GM23338 (cell line): ENCODE measurements around the gene ANTXR1. TPM values are rescaled to one million over a fixed set of nuclear protein-coding genes. Genes with fewer than 3 reads are reported as not detected.

Experiments
- ATAC-seq: fragments of 200-7000 bp; cut with Tn5 transposase; 3 replicates; pipeline ENCODE4 v1.9.1; 2020
- DNase-seq: peaks from one replicate; pipeline ENCODE4 v3.0.0-alpha.2; 2015; ENCODE audit warnings: low spot score
- H2AFZ ChIP-seq: fragments of 200-600 bp; sonication (generic); 2 replicates; pipeline ENCODE4 v1.8.0; 2016; ENCODE audit warnings: antibody characterized with exemption, mild to moderate bottlenecking, moderate library complexity
- H3F3A ChIP-seq: fragments of 200-600 bp; sonication (generic); replicated peaks from 2 replicates; pipeline ENCODE4 v1.8.0; 2017; ENCODE audit warnings: antibody characterized with exemption, mixed run types, low read depth
- H3K27ac ChIP-seq: fragments of 200-600 bp; sonication (generic); 2 replicates; pipeline ENCODE4 v1.6.1; 2016; ENCODE audit warnings: low read depth
- H3K27me3 ChIP-seq: fragments of 200-600 bp; sonication (generic); 2 replicates; pipeline ENCODE4 v1.8.0; 2016; ENCODE audit warnings: mild to moderate bottlenecking, mixed run types, moderate library complexity; ENCODE audit not compliant: insufficient read depth
- H3K36me3 ChIP-seq: fragments of 200-600 bp; sonication (generic); 2 replicates; pipeline ENCODE4 v1.8.0; 2016; ENCODE audit warnings: mild to moderate bottlenecking; ENCODE audit not compliant: insufficient read depth
- H3K4me1 ChIP-seq: fragments of 200-600 bp; sonication (generic); 2 replicates; pipeline ENCODE4 v1.8.0; 2016; ENCODE audit warnings: mild to moderate bottlenecking, moderate library complexity; ENCODE audit not compliant: insufficient read depth
- H3K4me2 ChIP-seq: fragments of 200-600 bp; sonication (generic); 2 replicates; pipeline ENCODE4 v1.7.1; 2017; ENCODE audit warnings: mixed run types
- H3K4me3 ChIP-seq: fragments of 200-600 bp; sonication (generic); 2 replicates; pipeline ENCODE4 v1.6.1; 2016; ENCODE audit warnings: mixed run types
- H3K79me2 ChIP-seq: fragments of 200-600 bp; sonication (generic); replicated peaks from 2 replicates; pipeline ENCODE4 v1.8.0; 2017; ENCODE audit warnings: mild to moderate bottlenecking; ENCODE audit not compliant: insufficient read depth
- H3K9me2 ChIP-seq: fragments of 200-600 bp; sonication (generic); 2 replicates; pipeline ENCODE4 v1.8.0; 2017; ENCODE audit not compliant: insufficient read depth
- H4K20me1 ChIP-seq: fragments of 200-600 bp; sonication (generic); replicated peaks from 2 replicates; pipeline ENCODE4 v1.8.0; 2017; ENCODE audit warnings: mild to moderate bottlenecking; ENCODE audit not compliant: insufficient read depth
- H3K27ac Mint-ChIP-seq: 2 replicates; pipeline ENCODE4 v1.8.0; 2020; ENCODE audit warnings: inconsistent platforms, mild to moderate bottlenecking, moderate library complexity, mixed read lengths
- H3K27me3 Mint-ChIP-seq: 3 replicates; pipeline ENCODE4 v1.8.0; 2022; ENCODE audit warnings: low read depth, mild to moderate bottlenecking, moderate library complexity, mixed read lengths, inconsistent platforms; ENCODE audit not compliant: insufficient read depth, poor library complexity
- H3K36me3 Mint-ChIP-seq: 3 replicates; pipeline ENCODE4 v1.8.0; 2021; ENCODE audit warnings: low read depth, mild to moderate bottlenecking, inconsistent platforms, moderate library complexity, mixed read lengths
- H3K4me1 Mint-ChIP-seq: 3 replicates; pipeline ENCODE4 v1.8.0; 2020; ENCODE audit warnings: mild to moderate bottlenecking, inconsistent platforms, mixed read lengths
- H3K4me3 Mint-ChIP-seq: 3 replicates; pipeline ENCODE4 v1.8.0; 2021; ENCODE audit warnings: moderate library complexity, mild to moderate bottlenecking, inconsistent platforms, mixed read lengths
- H3K9me3 Mint-ChIP-seq: 3 replicates; pipeline ENCODE4 v1.8.0; 2020; ENCODE audit warnings: moderate library complexity, mild to moderate bottlenecking, inconsistent platforms, mixed read lengths
- CREB1 ChIP-seq: fragments of 250-450 bp; sonication (Bioruptor Pico); IDR thresholded peaks from 2 replicates; pipeline ENCODE4 v1.5.0; 2020; ENCODE audit warnings: low read depth, mild to moderate bottlenecking, moderate library complexity
- EZH2 ChIP-seq: fragments of 200-600 bp; sonication (generic); IDR thresholded peaks from one replicate; pipeline ENCODE4 v1.8.0; 2017; ENCODE audit warnings: antibody characterized with exemption, mild to moderate bottlenecking, low read depth; ENCODE audit not compliant: unreplicated experiment
- EZH2phosphoT487 ChIP-seq: fragments of 200-600 bp; sonication (generic); IDR thresholded peaks from one replicate; pipeline ENCODE4 v1.8.1; 2018; ENCODE audit warnings: antibody characterized with exemption; ENCODE audit not compliant: unreplicated experiment
- JUNB ChIP-seq: IDR thresholded peaks from one replicate; pipeline ENCODE4 v1.6.1; 2016; ENCODE audit warnings: antibody characterized with exemption; ENCODE audit not compliant: unreplicated experiment
- NANOG ChIP-seq: IDR thresholded peaks from 2 replicates; pipeline ENCODE4 v1.6.1; 2016; ENCODE audit warnings: antibody characterized with exemption, borderline replicate concordance
- POLR2AphosphoS5 ChIP-seq: IDR thresholded peaks from 2 replicates; pipeline ENCODE4 v1.6.1; 2016; ENCODE audit warnings: antibody characterized with exemption, low read depth
- STAT1 ChIP-seq: IDR thresholded peaks from one replicate; pipeline ENCODE4 v1.6.1; 2016; ENCODE audit warnings: antibody characterized with exemption; ENCODE audit not compliant: unreplicated experiment
- ZNF114 ChIP-seq: fragments of 250-450 bp; sonication (Bioruptor Pico); IDR thresholded peaks from 2 replicates; pipeline ENCODE4 v1.5.0; 2020; ENCODE audit warnings: mild to moderate bottlenecking, moderate library complexity
- ZNF331 ChIP-seq: fragments of 250-450 bp; sonication (Bioruptor Pico); IDR thresholded peaks from 2 replicates; pipeline ENCODE4 v1.5.0; 2020; ENCODE audit warnings: low read depth, mild to moderate bottlenecking, moderate library complexity
- polyA plus RNA-seq: library from polyadenylated mRNA; unstranded; fragments of >200 nt; fragmentation: Nextera tagmentation; extraction: Ambion mirVana; gene quantifications from 2 replicates; pipeline ENCODE4 v1.2.1, GENCODE V29; 2016
- total RNA-seq: library from RNA; depleted of rRNA; stranded (reverse); fragments of >200 nt; shearing (Covaris generic); gene quantifications from 2 replicates; pipeline ENCODE4 v1.2.3, GENCODE V29; 2014
- TF ChIP-seq, protein P1 (sequence below): IDR thresholded peaks from 2 replicates; pipeline ENCODE4 v1.6.1; 2016; ENCODE audit warnings: antibody characterized with exemption
- TF ChIP-seq, protein P2 (sequence below), 2 experiments: fragments of 200-600 bp in 1 of 2; sonication (generic) in 1 of 2; conservative IDR thresholded peaks; 2 replicates each; pipeline versions ENCODE4 v1.5.1 to v1.6.1; 2016 to 2017; ENCODE audit warnings: antibody characterized with exemption in 2 of 2, low read depth in 2 of 2, mild to moderate bottlenecking in 2 of 2, moderate library complexity in 1 of 2
- TF ChIP-seq, protein P3 (sequence below): fragments of 250-450 bp; sonication (Bioruptor Pico); IDR thresholded peaks from 2 replicates; pipeline ENCODE4 v1.5.0; 2020; ENCODE audit warnings: mild to moderate bottlenecking, moderate library complexity
- TF ChIP-seq, protein P4 (sequence below): IDR thresholded peaks from one replicate; pipeline ENCODE4 v1.6.1; 2018; ENCODE audit warnings: antibody characterized with exemption; ENCODE audit not compliant: unreplicated experiment

The ANTXR1 gene
- total and polyA plus RNA-seq, 2 experiments from 2014 or later = 16.1 to 23.1 TPM

DNA sequence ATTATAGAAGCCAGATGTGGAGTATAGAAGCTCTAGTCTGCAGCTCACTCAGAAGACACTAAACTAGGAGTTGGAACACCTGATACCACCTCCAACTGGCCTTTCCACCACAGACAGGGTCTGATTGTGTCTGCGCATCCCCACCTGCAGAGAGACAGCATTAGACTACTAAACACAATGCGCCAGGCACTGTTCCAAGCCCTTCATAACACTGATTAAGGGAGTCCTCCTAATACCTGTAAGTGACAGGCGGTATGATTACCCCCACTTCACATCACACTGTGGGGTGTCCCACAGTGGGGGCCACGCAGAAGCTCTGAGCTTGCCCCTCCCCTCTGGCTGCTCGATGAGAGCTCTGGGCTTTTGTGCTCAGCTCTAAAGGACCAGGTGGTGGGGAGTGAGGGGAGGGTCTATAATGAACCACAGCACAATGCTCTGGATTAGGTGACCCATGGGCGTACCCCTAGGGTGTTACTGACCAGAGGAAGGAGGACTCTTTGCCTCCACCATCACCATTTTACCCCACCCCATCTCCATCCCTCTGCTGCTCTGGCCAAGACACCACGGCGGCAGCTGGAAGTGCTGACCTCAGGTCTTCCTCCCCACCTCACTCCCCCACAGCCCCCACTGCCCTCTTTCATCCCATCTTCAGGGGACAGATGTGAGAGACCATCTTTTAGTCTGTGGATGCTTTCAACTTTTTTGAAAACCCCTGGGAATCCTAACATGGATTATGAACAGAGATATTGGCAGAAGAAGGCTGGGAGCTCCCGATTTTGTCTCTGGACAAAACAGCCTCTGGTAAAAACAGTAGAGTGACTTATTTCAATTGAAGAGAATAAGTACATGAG is 228.9 kb downstream of the ANTXR1 start:
- peaks cover 12% of the 10 kb centered on the region for H3K36me3 Mint-ChIP-seq
- H3K27ac Mint-ChIP-seq = no peak overlapping the region

More for the DNA sequence above, 228.9 kb downstream of the ANTXR1 start:
- no peak overlapping the region for H3K4me2 ChIP-seq
- H2AFZ ChIP-seq = no peak overlapping the region
- Mint-ChIP-seq H3K27me3 (no peaks in the 10 kb centered on the region), H3K4me1 (peaks cover 12% of the 10 kb centered on the region), H3K4me3 (no peak overlapping the region), H3K9me3 (no peaks in the 10 kb centered on the region)
- no peaks in the 10 kb centered on the region; the same call in 1 of the 2 replicates for H3K36me3 ChIP-seq
- no peak overlapping the region for H3K4me3 ChIP-seq
- TF ChIP-seq EZH2 (no peak), POLR2AphosphoS5 (no peak), ZNF331 (no peak), STAT1 (no peak), ZNF114 (CRISPR knock-in tag) (no peak), NANOG (no peak), JUNB (no peak), CREB1 (CRISPR knock-in tag) (no peak), EZH2phosphoT487 (no peak)
- TF ChIP-seq, protein P1, sequence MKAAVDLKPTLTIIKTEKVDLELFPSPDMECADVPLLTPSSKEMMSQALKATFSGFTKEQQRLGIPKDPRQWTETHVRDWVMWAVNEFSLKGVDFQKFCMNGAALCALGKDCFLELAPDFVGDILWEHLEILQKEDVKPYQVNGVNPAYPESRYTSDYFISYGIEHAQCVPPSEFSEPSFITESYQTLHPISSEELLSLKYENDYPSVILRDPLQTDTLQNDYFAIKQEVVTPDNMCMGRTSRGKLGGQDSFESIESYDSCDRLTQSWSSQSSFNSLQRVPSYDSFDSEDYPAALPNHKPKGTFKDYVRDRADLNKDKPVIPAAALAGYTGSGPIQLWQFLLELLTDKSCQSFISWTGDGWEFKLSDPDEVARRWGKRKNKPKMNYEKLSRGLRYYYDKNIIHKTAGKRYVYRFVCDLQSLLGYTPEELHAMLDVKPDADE = no peak
- TF ChIP-seq, protein P2, sequence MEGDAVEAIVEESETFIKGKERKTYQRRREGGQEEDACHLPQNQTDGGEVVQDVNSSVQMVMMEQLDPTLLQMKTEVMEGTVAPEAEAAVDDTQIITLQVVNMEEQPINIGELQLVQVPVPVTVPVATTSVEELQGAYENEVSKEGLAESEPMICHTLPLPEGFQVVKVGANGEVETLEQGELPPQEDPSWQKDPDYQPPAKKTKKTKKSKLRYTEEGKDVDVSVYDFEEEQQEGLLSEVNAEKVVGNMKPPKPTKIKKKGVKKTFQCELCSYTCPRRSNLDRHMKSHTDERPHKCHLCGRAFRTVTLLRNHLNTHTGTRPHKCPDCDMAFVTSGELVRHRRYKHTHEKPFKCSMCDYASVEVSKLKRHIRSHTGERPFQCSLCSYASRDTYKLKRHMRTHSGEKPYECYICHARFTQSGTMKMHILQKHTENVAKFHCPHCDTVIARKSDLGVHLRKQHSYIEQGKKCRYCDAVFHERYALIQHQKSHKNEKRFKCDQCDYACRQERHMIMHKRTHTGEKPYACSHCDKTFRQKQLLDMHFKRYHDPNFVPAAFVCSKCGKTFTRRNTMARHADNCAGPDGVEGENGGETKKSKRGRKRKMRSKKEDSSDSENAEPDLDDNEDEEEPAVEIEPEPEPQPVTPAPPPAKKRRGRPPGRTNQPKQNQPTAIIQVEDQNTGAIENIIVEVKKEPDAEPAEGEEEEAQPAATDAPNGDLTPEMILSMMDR (conservative IDR thresholded peaks at IDR 0.05; ENCODE audit: low read depth in 2 of 2) = no peak
- TF ChIP-seq, protein P3, sequence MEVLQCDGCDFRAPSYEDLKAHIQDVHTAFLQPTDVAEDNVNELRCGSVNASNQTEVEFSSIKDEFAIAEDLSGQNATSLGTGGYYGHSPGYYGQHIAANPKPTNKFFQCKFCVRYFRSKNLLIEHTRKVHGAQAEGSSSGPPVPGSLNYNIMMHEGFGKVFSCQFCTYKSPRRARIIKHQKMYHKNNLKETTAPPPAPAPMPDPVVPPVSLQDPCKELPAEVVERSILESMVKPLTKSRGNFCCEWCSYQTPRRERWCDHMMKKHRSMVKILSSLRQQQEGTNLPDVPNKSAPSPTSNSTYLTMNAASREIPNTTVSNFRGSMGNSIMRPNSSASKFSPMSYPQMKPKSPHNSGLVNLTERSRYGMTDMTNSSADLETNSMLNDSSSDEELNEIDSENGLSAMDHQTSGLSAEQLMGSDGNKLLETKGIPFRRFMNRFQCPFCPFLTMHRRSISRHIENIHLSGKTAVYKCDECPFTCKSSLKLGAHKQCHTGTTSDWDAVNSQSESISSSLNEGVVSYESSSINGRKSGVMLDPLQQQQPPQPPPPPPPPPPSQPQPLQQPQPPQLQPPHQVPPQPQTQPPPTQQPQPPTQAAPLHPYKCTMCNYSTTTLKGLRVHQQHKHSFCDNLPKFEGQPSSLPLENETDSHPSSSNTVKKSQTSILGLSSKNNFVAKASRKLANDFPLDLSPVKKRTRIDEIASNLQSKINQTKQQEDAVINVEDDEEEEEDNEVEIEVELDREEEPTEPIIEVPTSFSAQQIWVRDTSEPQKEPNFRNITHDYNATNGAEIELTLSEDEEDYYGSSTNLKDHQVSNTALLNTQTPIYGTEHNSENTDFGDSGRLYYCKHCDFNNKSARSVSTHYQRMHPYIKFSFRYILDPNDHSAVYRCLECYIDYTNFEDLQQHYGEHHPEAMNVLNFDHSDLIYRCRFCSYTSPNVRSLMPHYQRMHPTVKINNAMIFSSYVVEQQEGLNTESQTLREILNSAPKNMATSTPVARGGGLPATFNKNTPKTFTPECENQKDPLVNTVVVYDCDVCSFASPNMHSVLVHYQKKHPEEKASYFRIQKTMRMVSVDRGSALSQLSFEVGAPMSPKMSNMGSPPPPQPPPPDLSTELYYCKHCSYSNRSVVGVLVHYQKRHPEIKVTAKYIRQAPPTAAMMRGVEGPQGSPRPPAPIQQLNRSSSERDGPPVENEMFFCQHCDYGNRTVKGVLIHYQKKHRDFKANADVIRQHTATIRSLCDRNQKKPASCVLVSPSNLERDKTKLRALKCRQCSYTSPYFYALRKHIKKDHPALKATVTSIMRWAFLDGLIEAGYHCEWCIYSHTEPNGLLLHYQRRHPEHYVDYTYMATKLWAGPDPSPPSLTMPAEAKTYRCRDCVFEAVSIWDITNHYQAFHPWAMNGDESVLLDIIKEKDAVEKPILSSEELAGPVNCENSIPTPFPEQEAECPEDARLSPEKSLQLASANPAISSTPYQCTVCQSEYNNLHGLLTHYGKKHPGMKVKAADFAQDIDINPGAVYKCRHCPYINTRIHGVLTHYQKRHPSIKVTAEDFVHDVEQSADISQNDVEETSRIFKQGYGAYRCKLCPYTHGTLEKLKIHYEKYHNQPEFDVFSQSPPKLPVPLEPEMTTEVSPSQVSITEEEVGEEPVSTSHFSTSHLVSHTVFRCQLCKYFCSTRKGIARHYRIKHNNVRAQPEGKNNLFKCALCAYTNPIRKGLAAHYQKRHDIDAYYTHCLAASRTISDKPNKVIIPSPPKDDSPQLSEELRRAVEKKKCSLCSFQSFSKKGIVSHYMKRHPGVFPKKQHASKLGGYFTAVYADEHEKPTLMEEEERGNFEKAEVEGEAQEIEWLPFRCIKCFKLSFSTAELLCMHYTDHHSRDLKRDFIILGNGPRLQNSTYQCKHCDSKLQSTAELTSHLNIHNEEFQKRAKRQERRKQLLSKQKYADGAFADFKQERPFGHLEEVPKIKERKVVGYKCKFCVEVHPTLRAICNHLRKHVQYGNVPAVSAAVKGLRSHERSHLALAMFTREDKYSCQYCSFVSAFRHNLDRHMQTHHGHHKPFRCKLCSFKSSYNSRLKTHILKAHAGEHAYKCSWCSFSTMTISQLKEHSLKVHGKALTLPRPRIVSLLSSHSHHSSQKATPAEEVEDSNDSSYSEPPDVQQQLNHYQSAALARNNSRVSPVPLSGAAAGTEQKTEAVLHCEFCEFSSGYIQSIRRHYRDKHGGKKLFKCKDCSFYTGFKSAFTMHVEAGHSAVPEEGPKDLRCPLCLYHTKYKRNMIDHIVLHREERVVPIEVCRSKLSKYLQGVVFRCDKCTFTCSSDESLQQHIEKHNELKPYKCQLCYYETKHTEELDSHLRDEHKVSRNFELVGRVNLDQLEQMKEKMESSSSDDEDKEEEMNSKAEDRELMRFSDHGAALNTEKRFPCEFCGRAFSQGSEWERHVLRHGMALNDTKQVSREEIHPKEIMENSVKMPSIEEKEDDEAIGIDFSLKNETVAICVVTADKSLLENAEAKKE = no peak
- TF ChIP-seq, protein P4, sequence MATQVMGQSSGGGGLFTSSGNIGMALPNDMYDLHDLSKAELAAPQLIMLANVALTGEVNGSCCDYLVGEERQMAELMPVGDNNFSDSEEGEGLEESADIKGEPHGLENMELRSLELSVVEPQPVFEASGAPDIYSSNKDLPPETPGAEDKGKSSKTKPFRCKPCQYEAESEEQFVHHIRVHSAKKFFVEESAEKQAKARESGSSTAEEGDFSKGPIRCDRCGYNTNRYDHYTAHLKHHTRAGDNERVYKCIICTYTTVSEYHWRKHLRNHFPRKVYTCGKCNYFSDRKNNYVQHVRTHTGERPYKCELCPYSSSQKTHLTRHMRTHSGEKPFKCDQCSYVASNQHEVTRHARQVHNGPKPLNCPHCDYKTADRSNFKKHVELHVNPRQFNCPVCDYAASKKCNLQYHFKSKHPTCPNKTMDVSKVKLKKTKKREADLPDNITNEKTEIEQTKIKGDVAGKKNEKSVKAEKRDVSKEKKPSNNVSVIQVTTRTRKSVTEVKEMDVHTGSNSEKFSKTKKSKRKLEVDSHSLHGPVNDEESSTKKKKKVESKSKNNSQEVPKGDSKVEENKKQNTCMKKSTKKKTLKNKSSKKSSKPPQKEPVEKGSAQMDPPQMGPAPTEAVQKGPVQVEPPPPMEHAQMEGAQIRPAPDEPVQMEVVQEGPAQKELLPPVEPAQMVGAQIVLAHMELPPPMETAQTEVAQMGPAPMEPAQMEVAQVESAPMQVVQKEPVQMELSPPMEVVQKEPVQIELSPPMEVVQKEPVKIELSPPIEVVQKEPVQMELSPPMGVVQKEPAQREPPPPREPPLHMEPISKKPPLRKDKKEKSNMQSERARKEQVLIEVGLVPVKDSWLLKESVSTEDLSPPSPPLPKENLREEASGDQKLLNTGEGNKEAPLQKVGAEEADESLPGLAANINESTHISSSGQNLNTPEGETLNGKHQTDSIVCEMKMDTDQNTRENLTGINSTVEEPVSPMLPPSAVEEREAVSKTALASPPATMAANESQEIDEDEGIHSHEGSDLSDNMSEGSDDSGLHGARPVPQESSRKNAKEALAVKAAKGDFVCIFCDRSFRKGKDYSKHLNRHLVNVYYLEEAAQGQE = no peak
- H3K4me1 ChIP-seq = no peaks in the 10 kb centered on the region
- no peak for DNase-seq
- H3K27me3 ChIP-seq = no peaks in the 10 kb centered on the region
- no peaks in the 10 kb centered on the region for H4K20me1 ChIP-seq
- H3K9me2 ChIP-seq = peaks cover 3% of the 10 kb centered on the region; the same call in 1 of the 2 replicates
- H3K27ac ChIP-seq = no peak overlapping the region
- H3K79me2 ChIP-seq = no peaks in the 10 kb centered on the region
- no peak for ATAC-seq
- no peaks in the 10 kb centered on the region for H3F3A ChIP-seq
